ENCODE measurements around the gene FRMPD1.

DNA sequence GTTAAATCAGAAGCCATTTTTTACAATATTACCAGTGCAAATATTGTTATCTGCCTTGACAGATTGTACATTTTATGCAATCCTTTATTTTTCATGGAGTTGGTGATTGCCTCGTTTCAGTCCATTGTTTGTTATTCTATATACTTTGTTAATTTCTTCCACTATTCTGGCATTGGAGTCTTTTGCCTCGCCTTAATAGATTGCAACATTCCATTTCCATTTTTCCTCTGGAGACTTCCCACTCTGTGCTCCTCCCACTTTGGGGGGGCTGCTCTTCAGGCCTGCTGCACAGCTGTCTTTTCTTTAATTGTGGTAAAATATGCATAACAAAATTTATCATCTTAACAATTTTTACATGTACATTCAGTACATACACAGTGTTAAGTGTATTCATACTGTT is 145.5 kb downstream of the FRMPD1 start:
- TF ChIP-seq, protein P1, sequence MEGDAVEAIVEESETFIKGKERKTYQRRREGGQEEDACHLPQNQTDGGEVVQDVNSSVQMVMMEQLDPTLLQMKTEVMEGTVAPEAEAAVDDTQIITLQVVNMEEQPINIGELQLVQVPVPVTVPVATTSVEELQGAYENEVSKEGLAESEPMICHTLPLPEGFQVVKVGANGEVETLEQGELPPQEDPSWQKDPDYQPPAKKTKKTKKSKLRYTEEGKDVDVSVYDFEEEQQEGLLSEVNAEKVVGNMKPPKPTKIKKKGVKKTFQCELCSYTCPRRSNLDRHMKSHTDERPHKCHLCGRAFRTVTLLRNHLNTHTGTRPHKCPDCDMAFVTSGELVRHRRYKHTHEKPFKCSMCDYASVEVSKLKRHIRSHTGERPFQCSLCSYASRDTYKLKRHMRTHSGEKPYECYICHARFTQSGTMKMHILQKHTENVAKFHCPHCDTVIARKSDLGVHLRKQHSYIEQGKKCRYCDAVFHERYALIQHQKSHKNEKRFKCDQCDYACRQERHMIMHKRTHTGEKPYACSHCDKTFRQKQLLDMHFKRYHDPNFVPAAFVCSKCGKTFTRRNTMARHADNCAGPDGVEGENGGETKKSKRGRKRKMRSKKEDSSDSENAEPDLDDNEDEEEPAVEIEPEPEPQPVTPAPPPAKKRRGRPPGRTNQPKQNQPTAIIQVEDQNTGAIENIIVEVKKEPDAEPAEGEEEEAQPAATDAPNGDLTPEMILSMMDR (IDR thresholded peaks at IDR 0.05) = no peak
- no peak for TF ChIP-seq SREBF2 (IDR thresholded peaks at IDR 0.05)
- no peak for TF ChIP-seq EP300 (IDR thresholded peaks at IDR 0.05)
- TF ChIP-seq, protein P2, sequence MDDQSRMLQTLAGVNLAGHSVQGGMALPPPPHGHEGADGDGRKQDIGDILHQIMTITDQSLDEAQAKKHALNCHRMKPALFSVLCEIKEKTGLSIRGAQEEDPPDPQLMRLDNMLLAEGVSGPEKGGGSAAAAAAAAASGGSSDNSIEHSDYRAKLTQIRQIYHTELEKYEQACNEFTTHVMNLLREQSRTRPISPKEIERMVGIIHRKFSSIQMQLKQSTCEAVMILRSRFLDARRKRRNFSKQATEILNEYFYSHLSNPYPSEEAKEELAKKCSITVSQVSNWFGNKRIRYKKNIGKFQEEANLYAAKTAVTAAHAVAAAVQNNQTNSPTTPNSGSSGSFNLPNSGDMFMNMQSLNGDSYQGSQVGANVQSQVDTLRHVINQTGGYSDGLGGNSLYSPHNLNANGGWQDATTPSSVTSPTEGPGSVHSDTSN (IDR thresholded peaks at IDR 0.05) = no peak
- TF ChIP-seq POLR2A (IDR thresholded peaks at IDR 0.05; ENCODE audit: low read length) = no peak
- no peak for TF ChIP-seq MAZ (IDR thresholded peaks at IDR 0.05; ENCODE audit: borderline replicate concordance, low read depth, low read length)
- TF ChIP-seq, protein P3, sequence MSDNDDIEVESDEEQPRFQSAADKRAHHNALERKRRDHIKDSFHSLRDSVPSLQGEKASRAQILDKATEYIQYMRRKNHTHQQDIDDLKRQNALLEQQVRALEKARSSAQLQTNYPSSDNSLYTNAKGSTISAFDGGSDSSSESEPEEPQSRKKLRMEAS (IDR thresholded peaks at IDR 0.05) = no peak
- TF ChIP-seq ZFP36 (IDR thresholded peaks at IDR 0.05; ENCODE audit: borderline replicate concordance, partially characterized antibody) = no peak
- TF ChIP-seq, protein P4, sequence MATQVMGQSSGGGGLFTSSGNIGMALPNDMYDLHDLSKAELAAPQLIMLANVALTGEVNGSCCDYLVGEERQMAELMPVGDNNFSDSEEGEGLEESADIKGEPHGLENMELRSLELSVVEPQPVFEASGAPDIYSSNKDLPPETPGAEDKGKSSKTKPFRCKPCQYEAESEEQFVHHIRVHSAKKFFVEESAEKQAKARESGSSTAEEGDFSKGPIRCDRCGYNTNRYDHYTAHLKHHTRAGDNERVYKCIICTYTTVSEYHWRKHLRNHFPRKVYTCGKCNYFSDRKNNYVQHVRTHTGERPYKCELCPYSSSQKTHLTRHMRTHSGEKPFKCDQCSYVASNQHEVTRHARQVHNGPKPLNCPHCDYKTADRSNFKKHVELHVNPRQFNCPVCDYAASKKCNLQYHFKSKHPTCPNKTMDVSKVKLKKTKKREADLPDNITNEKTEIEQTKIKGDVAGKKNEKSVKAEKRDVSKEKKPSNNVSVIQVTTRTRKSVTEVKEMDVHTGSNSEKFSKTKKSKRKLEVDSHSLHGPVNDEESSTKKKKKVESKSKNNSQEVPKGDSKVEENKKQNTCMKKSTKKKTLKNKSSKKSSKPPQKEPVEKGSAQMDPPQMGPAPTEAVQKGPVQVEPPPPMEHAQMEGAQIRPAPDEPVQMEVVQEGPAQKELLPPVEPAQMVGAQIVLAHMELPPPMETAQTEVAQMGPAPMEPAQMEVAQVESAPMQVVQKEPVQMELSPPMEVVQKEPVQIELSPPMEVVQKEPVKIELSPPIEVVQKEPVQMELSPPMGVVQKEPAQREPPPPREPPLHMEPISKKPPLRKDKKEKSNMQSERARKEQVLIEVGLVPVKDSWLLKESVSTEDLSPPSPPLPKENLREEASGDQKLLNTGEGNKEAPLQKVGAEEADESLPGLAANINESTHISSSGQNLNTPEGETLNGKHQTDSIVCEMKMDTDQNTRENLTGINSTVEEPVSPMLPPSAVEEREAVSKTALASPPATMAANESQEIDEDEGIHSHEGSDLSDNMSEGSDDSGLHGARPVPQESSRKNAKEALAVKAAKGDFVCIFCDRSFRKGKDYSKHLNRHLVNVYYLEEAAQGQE (IDR thresholded peaks at IDR 0.05) = no peak
